DMS53 (cell line): ENCODE data around the gene RFESD.
A peak's percentile ranks its signal among the peaks of the same experiment; 100 is the strongest.

Experiments
- DNase-seq: peaks from one replicate; lab custom pipeline; 2025; lab: John Stamatoyannopoulos, UW

RFESD gene

DNA sequence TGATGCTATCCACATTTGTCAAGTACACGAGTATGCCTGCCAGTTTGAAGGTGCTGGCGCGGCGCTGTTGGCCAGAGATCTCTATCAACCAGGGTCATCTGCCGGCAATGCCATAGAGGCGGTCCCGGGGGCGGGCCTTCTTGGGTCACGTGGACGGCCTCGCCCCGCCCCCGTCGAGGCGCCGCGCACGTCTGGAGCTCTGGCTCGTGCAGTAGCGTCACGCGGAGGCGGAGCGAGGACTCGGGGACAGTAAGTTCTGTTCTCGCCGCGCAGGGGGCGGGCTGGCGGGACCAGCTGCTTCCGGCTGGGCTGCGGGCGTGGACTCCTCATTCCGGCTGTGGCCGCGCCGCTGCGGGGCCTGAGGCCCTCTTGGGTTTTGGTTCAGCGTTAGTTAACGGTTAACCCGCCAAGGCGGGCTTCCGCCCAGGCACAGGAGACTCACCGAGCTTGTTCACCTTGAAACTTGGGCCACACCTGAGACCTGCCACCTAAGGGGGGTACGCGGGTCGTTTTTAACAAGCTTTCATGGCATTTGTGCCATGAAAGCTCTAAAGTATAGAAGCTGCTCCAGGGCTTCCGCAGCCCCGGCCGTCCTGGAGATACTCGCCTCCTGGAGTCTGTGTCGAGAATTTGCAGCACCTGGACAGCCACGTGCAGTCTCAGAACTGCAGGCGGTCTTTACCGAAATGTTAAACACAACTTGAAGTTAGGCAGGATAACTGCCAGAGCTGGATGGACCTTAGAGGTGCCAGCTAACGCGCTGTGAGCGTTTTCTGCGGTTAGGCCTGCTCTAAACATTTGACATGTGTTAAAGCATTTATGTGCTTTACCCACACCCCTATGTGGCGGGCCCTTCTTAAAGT lies at the start of gene RFESD:
TSS of gene RFESD (plus strand) at position 209 of the 863 bp plus-strand sequence. CDS start 5,495 bp downstream, outside the sequence.
- peak; percentile 100 for DNase-seq

DNA sequence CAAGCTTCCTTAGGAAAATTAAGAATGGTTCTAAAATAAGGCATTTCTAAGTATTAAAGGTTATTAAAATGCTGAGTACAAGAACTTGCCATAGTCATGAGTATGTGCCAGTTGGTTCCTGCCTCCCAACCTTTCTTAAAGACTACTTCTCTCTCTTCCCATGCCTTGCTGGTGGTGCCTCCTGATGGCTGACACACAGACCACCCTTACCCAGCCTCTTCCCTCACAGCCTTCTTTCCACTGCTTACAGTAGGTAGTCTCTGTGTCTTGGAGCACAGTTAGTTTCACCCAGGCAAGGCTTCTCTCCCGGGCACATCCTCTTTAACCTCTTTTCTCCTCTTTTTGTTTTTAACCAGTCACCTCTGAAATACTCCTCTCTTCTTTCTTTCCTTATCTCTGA lies 47.3 kb upstream of the RFESD start:
- no peak for DNase-seq

- no peak for DNase-seq
These were observed 46.0 kb upstream of the RFESD start for GRCh38 chr5:95600557-95600956.

DNA sequence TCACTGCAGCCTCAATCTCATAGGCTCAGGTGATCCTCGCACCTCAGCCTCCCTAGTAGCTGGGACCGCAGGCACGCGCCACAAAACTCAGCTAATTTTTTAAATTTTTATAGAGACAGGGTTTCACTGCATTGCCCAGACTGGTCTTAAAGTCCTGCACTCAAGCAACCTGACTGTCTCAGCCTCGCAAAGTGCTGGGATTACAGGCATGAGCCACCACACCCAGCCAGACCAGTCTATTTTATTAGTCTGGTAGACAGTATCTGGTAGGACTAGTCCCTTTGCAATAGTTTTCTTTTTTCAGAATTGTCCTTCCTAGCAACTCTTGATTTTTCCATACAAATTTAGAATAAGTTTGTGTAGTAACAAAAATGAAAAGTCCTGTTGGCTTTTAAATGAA lies 40.8 kb upstream of the RFESD start:
- DNase-seq: no peak

- DNase-seq: no peak
These were observed 40.2 kb upstream of the RFESD start for GRCh38 chr5:95606419-95606818.

GRCh38 chr5:95609711-95610110 lies 36.9 kb upstream of the RFESD start:
- peak; percentile 36 for DNase-seq

DNA sequence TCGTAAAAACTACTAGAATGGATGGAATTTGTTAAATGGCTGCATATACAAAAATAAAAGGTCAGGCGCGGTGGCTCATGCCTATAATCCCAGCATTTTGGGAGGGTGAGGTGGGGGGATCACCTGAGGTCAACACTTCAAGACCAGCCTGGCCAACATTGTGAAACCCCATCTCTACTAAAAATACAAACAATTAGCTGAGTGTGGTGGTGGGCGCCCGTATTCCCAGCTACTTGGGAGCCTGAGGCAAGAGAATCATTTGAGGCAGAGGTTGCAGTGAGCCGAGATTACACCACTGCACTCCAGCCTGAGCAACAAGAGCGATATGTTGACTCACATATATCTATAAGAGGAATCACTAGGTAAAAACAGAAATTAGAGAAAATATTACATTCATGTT lies 36.0 kb upstream of the RFESD start:
- no peak for DNase-seq

DNA sequence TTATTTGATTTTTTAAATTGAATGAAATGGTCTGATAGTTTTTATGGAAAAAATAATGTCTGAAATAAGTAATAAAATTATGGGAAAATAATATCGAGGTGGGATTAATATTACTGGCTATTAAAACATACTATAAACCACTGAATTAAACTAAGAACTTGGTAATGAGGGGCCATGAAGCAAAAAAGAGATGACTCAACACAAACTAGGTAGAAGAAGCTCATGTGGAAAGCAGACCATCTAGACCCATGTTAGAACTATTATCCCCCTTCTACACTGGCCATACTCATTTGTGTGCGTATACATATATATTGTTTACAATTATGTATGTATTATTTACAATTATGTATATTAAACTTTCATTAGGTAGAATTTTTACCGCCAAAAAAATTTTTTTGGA lies 35.2 kb upstream of the RFESD start:
- DNase-seq: no peak

- no peak for DNase-seq
These were observed 33.1 kb upstream of the RFESD start for GRCh38 chr5:95613514-95613913.

GRCh38 chr5:95615164-95615467 lies 31.5 kb upstream of the RFESD start:
- peak; percentile 7 for DNase-seq

- DNase-seq: no peak
These were observed 29.5 kb upstream of the RFESD start for GRCh38 chr5:95617057-95617456.

DNA sequence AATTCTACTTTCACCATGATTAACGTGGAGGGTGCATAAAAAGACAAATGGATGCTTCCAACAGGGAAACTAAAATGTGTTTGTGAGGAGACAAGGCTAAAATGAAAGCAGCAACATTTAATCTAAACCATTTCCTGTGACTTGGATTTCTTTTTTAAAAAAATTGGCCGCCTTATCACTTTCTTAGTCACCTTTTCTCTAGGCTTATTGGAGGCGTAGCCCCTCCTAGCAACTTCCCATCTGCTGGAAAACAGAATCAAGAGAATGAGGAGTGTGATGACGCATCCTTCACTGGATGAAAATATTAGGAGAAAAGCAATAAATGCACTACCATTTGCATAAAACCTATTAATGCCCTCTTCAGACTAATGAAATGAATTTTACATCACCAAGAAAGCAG lies 27.5 kb upstream of the RFESD start:
- no peak for DNase-seq

DNA sequence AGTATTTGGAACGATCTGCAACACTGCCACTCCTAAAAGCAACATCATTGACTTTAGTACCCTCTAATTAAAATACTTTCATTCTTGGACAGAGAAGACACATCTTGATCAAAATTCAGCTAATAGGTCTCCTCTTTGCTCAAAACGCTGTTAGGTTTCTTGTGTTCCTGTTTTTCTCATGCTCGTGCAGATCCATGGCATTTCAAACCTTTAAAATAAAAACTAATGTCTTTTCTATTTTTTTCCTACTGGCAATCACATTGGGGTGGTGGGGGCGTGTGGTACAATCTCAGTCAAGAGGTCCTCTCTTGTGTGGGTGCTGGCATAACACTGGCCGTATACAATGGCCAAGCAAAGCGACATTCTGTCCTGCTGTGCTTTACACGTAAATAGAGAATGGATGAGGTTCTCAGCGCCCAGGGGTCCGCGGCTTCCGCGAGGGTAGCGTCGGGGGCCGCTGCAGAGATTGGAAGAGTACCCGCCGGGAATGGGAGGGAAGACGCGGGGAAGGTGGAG lies 27.0 kb upstream of the RFESD start:
- DNase-seq: no peak

- peak; percentile 92 for DNase-seq
These were observed 26.3 kb upstream of the RFESD start, which contains the start of gene GPR150 for GRCh38 chr5:95620030-95620869. Gene GPR150, plus strand, starts transcription at chr5:95620087. Its CDS starts 189 bp downstream, at chr5:95620276.

GRCh38 chr5:95620870-95621838 lies 25.4 kb upstream of the RFESD start:
- peak; percentile 87 for DNase-seq

- no peak for DNase-seq
These were observed 24.5 kb upstream of the RFESD start for GRCh38 chr5:95621839-95622629.

GRCh38 chr5:95623706-95624105 lies 22.9 kb upstream of the RFESD start:
- no peak for DNase-seq

- DNase-seq: no peak
These were observed 22.2 kb upstream of the RFESD start for GRCh38 chr5:95624368-95624767.

DNA sequence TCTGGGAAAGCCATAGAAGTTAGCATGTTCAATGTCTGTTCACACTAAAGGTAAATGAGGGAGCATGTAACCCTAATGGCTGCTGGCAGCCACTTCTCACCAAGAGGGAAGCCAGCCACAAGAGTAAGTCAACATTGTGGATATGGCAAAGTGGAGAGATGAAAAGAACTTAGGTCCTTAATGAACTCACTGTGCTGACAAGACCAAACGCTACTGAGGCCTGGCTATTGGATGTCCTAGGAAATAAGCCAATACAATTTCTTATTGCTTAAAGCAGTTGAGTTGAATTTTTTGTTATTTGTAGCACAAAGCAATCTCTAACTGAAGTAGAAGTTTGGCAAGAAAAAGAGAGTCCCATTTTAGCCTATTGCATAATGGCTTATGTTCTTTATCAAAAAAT lies 19.9 kb upstream of the RFESD start:
- no peak for DNase-seq

GRCh38 chr5:95627971-95628810 lies 18.4 kb upstream of the RFESD start:
- DNase-seq: no peak
